HepG2 (cell line): ENCODE data around the gene GGNBP2. TPM values are rescaled to one million over a fixed set of nuclear protein-coding genes. Genes with fewer than 3 reads are reported as not detected.

Experiments
- ATF4 ChIP-seq, 2 experiments: fragments of 450-650 bp in 1 of 2; sonication (generic) in 1 of 2; formaldehyde crosslinking; IDR thresholded peaks; 2 replicates each; pipeline versions ENCODE4 v1.5.0 to v1.8.0; 2020 to 2022; ENCODE audit warnings: mild to moderate bottlenecking in 1 of 2, missing genetic modification reagents in 1 of 2
- ATF6 ChIP-seq: sonication (generic); formaldehyde crosslinking; conservative IDR thresholded peaks from 2 replicates; pipeline ENCODE4 v1.4.0; 2020; ENCODE audit warnings: missing genetic modification reagents
- CERS6 ChIP-seq: sonication (generic); formaldehyde crosslinking; IDR thresholded peaks from 2 replicates; pipeline ENCODE4 v1.5.0; 2020; ENCODE audit warnings: missing genetic modification reagents
- EED ChIP-seq: sonication (generic); formaldehyde crosslinking; IDR thresholded peaks from 2 replicates; pipeline ENCODE4 v1.5.0; 2020; ENCODE audit warnings: mild to moderate bottlenecking, missing genetic modification reagents
- HDAC6 ChIP-seq: fragments of 200-600 bp; sonication (generic); IDR thresholded peaks from 2 replicates; pipeline ENCODE4 v1.7.0; 2017; ENCODE audit warnings: mild to moderate bottlenecking, antibody characterized with exemption, low read length, low read depth
- LBX2 ChIP-seq: sonication (generic); formaldehyde crosslinking; IDR thresholded peaks from 2 replicates; pipeline ENCODE4 v1.5.0; 2020; ENCODE audit warnings: missing genetic modification reagents, mild to moderate bottlenecking, borderline replicate concordance
- LRRFIP1 ChIP-seq: sonication (generic); formaldehyde crosslinking; conservative IDR thresholded peaks from 2 replicates; pipeline ENCODE4 v1.4.0; 2020; ENCODE audit warnings: missing genetic modification reagents
- MAX ChIP-seq: IDR thresholded peaks from 2 replicates; pipeline ENCODE4 v1.6.1; 2012; ENCODE audit warnings: inconsistent platforms
- MBD4 ChIP-seq: IDR thresholded peaks from 2 replicates; pipeline ENCODE4 v1.6.1; 2012; ENCODE audit warnings: low read length, inconsistent platforms, borderline replicate concordance
- SETDB1 ChIP-seq: sonication (generic); formaldehyde crosslinking; IDR thresholded peaks from 2 replicates; pipeline ENCODE4 v1.5.1; 2020; ENCODE audit warnings: missing genetic modification reagents, mild to moderate bottlenecking, borderline replicate concordance
- STAG1 ChIP-seq: sonication (generic); formaldehyde crosslinking; IDR thresholded peaks from 2 replicates; pipeline ENCODE4 v1.4.0; 2020; ENCODE audit warnings: missing genetic modification reagents
- U2AF1 ChIP-seq: fragments of 200-400 bp; formaldehyde crosslinking; optimal IDR thresholded peaks from 2 replicates; pipeline ENCODE3; 2017; ENCODE audit warnings: mild to moderate bottlenecking, low read depth, low read length
- ZBED4 ChIP-seq: sonication (generic); formaldehyde crosslinking; IDR thresholded peaks from 2 replicates; pipeline ENCODE4 v1.4.0; 2020; ENCODE audit warnings: missing genetic modification reagents, borderline replicate concordance
- ZNF350 ChIP-seq: sonication (generic); formaldehyde crosslinking; IDR thresholded peaks from 2 replicates; pipeline ENCODE4 v1.4.0; 2020; ENCODE audit warnings: mild to moderate bottlenecking, low read depth, missing genetic modification reagents, borderline replicate concordance
- ZNF547 ChIP-seq: sonication (generic); formaldehyde crosslinking; IDR thresholded peaks from 2 replicates; pipeline ENCODE4 v1.5.1; 2020; ENCODE audit warnings: mild to moderate bottlenecking, missing genetic modification reagents
- ZNF629 ChIP-seq: sonication (generic); formaldehyde crosslinking; conservative IDR thresholded peaks from 2 replicates; pipeline ENCODE4 v1.5.0; 2020; ENCODE audit warnings: missing genetic modification reagents
- polyA plus RNA-seq, 8 experiments: library from polyadenylated mRNA; depleted of rRNA in 3 of 8; stranded (reverse) in 7 of 8; unstranded in 1 of 8; fragments of >200 nt; fragmentation: Illumina TruSeq in 4 of 8; extraction: Trizol in 4 of 8; gene quantifications; 2 replicates each; pipeline versions ENCODE4 v1.2.1 to v1.2.3, GENCODE V29; 2011 to 2016; ENCODE audit warnings: low read depth in 4 of 8, missing spikeins in 1 of 8, mixed read lengths in 1 of 8; ENCODE audit not compliant: insufficient read depth in 1 of 8
- total RNA-seq, 5 experiments: library from RNA; depleted of rRNA; stranded (reverse); fragments of >200 nt; fragmentation: Illumina TruSeq; extraction: Trizol; gene quantifications; 2 replicates each; pipeline ENCODE4 v1.2.3, GENCODE V29; 2016; ENCODE audit warnings: low read depth in 1 of 5

GGNBP2 gene
- total and polyA plus RNA-seq, 2 of the 13 experiments (the other 11 are each of a cell fraction or from before 2014, with no cell fraction given), result 53.3 to 84.2 TPM

- TF ChIP-seq ZNF547, result no peak
- no peak for TF ChIP-seq CERS6 (CRISPR knock-in tag)
- no peak for TF ChIP-seq MBD4
- TF ChIP-seq LBX2 (CRISPR knock-in tag), result no peak
- TF ChIP-seq MAX, result peak; percentile 89
- no peak for TF ChIP-seq SETDB1 (CRISPR knock-in tag)
- TF ChIP-seq ATF4 (CRISPR knock-in tag; IDR thresholded peaks at IDR 0.05), result peak in 1 of 2 experiments; percentile 75; a peak in 1 of 4 replicates
- no peak for TF ChIP-seq STAG1 (CRISPR knock-in tag)
- TF ChIP-seq ZNF350, result no peak; the same call in 1 of the 2 replicates
- TF ChIP-seq ATF6, result no peak
- TF ChIP-seq LRRFIP1 (CRISPR knock-in tag), result no peak
- TF ChIP-seq EED (CRISPR knock-in tag), result no peak
- 0 out of 2 replicates have a peak, but pooled peaks have one; percentile 3 for TF ChIP-seq ZNF629
- TF ChIP-seq U2AF1, result peak; percentile 23
- no peak for TF ChIP-seq HDAC6
- peak; percentile 94 for TF ChIP-seq ZBED4 (CRISPR knock-in tag)
These were observed 1.0 kb downstream of the GGNBP2 start (continued) for GRCh38 chr17:36545465-36546417.
